Fibroblast of lung (primary cell): ENCODE results near the gene SLC5A1.

Source experiments
- EZH2 ChIP-seq: IDR thresholded peaks from 2 replicates; pipeline ENCODE4 v1.5.1; 2012; ENCODE audit warnings: low read length, control low read depth, mild to moderate bottlenecking; ENCODE audit errors: missing control alignments
- TF ChIP-seq, protein P1 (sequence below), 2 donors: IDR thresholded peaks in 1 of 2; conservative IDR thresholded peaks in 1 of 2; 1 replicate in 1 of 2; 2 replicates in 1 of 2; pipeline ENCODE4 v1.5.1; 2011 to 2012; ENCODE audit warnings: low read length in 2 of 2, control low read depth in 1 of 2, inconsistent platforms in 1 of 2, low read depth in 1 of 2, mild to moderate bottlenecking in 1 of 2

- TF ChIP-seq, protein P1, sequence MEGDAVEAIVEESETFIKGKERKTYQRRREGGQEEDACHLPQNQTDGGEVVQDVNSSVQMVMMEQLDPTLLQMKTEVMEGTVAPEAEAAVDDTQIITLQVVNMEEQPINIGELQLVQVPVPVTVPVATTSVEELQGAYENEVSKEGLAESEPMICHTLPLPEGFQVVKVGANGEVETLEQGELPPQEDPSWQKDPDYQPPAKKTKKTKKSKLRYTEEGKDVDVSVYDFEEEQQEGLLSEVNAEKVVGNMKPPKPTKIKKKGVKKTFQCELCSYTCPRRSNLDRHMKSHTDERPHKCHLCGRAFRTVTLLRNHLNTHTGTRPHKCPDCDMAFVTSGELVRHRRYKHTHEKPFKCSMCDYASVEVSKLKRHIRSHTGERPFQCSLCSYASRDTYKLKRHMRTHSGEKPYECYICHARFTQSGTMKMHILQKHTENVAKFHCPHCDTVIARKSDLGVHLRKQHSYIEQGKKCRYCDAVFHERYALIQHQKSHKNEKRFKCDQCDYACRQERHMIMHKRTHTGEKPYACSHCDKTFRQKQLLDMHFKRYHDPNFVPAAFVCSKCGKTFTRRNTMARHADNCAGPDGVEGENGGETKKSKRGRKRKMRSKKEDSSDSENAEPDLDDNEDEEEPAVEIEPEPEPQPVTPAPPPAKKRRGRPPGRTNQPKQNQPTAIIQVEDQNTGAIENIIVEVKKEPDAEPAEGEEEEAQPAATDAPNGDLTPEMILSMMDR (conservative IDR thresholded peaks at IDR 0.05 in 1 of 2, IDR thresholded peaks at IDR 0.05 in 1 of 2; ENCODE audit: low read depth in 1 of 2, low read length in 2 of 2), result no peak
- TF ChIP-seq EZH2, result no peak
Observed at GRCh38 chr22:32119568-32120235, 76.6 kb downstream of the SLC5A1 start.
